Lower leg skin (tissue), 3 donors: ENCODE results near the gene PTOV1.

Experiments used
- POLR2A ChIP-seq, 2 donors: fragments of 450-650 bp; IDR thresholded peaks; one replicate each; pipeline ENCODE4 v1.6.1; 2016 to 2017; ENCODE audit warnings: antibody characterized with exemption in 2 of 2, mild to moderate bottlenecking in 1 of 2, moderate library complexity in 1 of 2
- TF ChIP-seq, protein P1 (sequence below), 3 donors: fragments of 450-650 bp; IDR thresholded peaks; one replicate each; pipeline ENCODE4 v1.5.1; 2016; ENCODE audit warnings: antibody characterized with exemption in 3 of 3, mild to moderate bottlenecking in 3 of 3, moderate library complexity in 2 of 3

GRCh38 chr19:49862391-49863253 is 11.7 kb downstream of the PTOV1 start:
- TF ChIP-seq, protein P1, sequence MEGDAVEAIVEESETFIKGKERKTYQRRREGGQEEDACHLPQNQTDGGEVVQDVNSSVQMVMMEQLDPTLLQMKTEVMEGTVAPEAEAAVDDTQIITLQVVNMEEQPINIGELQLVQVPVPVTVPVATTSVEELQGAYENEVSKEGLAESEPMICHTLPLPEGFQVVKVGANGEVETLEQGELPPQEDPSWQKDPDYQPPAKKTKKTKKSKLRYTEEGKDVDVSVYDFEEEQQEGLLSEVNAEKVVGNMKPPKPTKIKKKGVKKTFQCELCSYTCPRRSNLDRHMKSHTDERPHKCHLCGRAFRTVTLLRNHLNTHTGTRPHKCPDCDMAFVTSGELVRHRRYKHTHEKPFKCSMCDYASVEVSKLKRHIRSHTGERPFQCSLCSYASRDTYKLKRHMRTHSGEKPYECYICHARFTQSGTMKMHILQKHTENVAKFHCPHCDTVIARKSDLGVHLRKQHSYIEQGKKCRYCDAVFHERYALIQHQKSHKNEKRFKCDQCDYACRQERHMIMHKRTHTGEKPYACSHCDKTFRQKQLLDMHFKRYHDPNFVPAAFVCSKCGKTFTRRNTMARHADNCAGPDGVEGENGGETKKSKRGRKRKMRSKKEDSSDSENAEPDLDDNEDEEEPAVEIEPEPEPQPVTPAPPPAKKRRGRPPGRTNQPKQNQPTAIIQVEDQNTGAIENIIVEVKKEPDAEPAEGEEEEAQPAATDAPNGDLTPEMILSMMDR (IDR thresholded peaks at IDR 0.05): no peak
- no peak for TF ChIP-seq POLR2A (IDR thresholded peaks at IDR 0.05)
